Cardiac fibroblast (primary cell): ENCODE results near the gene SLC66A2.

ENCODE experiments used
- DNase-seq, 2 donors: peaks; one replicate each; pipeline versions ENCODE4 v3.0.0 to v3.0.0-alpha.2; 2010; ENCODE audit warnings: low read depth in 2 of 2
- H3K4me3 ChIP-seq, 2 donors: replicated peaks in 1 of 2; 1 replicate in 1 of 2; 2 replicates in 1 of 2; pipeline ENCODE4 v1.5.1; 2011; ENCODE audit warnings: low read depth in 2 of 2, low read length in 2 of 2, mild to moderate bottlenecking in 2 of 2, moderate library complexity in 1 of 2
- TF ChIP-seq, protein P1 (sequence below): IDR thresholded peaks from one replicate; pipeline ENCODE4 v1.5.1; 2011; ENCODE audit warnings: low read depth, mild to moderate bottlenecking, low read length, inconsistent platforms

The SLC66A2 gene

DNA sequence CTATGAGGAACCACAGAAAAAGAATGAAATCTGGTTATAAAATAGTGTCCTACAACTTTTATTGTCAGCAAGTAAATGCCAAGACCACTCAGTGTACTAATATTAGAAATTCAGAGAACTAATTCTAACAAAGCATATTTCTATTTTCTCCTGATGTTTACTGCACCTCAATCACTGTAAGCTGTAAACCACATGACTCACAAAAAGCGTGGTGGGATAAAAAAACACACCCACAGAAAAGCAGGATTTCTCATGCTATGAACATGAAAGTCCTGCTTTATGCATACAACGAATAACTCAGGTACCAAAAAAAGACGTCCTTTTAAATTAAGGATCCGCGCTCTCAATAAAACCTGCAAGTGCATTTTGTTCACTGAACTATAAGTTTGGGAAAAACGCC, 36.1 kb upstream of the SLC66A2 start:
- H3K4me3 ChIP-seq, result peak overlapping the region; percentile 85 to 98
- DNase-seq, result peak; percentile 15 to 43
- TF ChIP-seq, protein P1, sequence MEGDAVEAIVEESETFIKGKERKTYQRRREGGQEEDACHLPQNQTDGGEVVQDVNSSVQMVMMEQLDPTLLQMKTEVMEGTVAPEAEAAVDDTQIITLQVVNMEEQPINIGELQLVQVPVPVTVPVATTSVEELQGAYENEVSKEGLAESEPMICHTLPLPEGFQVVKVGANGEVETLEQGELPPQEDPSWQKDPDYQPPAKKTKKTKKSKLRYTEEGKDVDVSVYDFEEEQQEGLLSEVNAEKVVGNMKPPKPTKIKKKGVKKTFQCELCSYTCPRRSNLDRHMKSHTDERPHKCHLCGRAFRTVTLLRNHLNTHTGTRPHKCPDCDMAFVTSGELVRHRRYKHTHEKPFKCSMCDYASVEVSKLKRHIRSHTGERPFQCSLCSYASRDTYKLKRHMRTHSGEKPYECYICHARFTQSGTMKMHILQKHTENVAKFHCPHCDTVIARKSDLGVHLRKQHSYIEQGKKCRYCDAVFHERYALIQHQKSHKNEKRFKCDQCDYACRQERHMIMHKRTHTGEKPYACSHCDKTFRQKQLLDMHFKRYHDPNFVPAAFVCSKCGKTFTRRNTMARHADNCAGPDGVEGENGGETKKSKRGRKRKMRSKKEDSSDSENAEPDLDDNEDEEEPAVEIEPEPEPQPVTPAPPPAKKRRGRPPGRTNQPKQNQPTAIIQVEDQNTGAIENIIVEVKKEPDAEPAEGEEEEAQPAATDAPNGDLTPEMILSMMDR, result no peak

- peak overlapping the region; percentile 27 to 98 for H3K4me3 ChIP-seq
- DNase-seq, result no peak
- TF ChIP-seq, protein P1, result no peak
Measured at GRCh38 chr18:79986726-79987125, 35.3 kb upstream of the SLC66A2 start.

- TF ChIP-seq, protein P1, result no peak
- H3K4me3 ChIP-seq, result no peak overlapping the region
- no peak for DNase-seq
Measured at GRCh38 chr18:79985172-79985571, 33.7 kb upstream of the SLC66A2 start.

- no peak overlapping the region for H3K4me3 ChIP-seq
- no peak for DNase-seq
- TF ChIP-seq, protein P1, result no peak
Measured at GRCh38 chr18:79983793-79984192, 32.3 kb upstream of the SLC66A2 start.

DNA sequence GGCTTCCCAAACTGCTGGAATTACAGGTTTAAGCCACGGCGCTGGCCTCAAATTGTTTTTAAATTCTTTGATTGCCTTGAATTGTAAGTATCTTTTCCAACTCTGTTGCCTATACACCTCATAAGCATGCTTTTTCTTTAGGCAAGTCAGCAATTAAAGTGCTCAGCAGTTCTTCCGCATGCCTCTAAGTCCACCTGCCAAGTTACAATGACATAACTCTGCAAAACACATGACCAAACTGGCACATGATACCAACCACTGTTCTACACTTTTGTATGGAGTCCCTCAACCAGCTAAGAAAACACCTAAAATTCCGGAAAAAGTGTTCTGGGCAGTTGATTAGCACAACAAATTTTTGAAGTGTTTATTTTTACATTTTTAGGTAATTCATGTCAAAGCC, 31.8 kb upstream of the SLC66A2 start:
- TF ChIP-seq, protein P1, result no peak
- no peak overlapping the region for H3K4me3 ChIP-seq
- no peak for DNase-seq

DNA sequence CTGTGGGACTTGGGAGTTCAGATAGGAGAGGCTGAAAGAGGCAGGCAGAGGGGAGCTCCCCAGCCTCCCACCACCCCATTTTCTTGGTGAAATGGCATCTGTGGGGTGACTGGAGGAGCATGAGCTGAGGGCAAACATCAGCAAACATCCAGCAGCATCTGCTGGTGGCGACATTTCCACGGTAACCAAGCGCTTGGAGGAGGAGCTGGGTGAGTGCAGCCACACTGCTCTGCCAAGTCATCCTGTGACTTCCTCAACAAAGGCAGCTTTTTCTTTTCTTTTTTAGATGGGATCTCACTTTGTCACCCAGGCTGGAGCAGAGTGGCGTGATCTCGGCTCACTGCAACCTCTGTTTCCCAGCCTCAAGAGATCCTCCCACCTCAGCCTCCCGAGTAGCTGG, 31.3 kb upstream of the SLC66A2 start:
- no peak overlapping the region for H3K4me3 ChIP-seq
- DNase-seq, result peak; percentile 21 to 55
- TF ChIP-seq, protein P1, result no peak

- TF ChIP-seq, protein P1, result no peak
- H3K4me3 ChIP-seq, result no peak overlapping the region
- no peak for DNase-seq
Measured at GRCh38 chr18:79980585-79980984, 29.1 kb upstream of the SLC66A2 start.
